Non-pigmented ciliary epithelial cell (primary cell): ENCODE data around the gene PSMG4.
A peak's percentile ranks its signal among the peaks of the same experiment; 100 is the strongest.

Source experiments
- DNase-seq: peaks from one replicate; pipeline ENCODE4 v3.0.0-alpha.2; 2010; ENCODE audit warnings: low read depth

PSMG4 gene, protein sequence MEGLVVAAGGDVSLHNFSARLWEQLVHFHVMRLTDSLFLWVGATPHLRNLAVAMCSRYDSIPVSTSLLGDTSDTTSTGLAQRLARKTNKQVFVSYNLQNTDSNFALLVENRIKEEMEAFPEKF

DNA sequence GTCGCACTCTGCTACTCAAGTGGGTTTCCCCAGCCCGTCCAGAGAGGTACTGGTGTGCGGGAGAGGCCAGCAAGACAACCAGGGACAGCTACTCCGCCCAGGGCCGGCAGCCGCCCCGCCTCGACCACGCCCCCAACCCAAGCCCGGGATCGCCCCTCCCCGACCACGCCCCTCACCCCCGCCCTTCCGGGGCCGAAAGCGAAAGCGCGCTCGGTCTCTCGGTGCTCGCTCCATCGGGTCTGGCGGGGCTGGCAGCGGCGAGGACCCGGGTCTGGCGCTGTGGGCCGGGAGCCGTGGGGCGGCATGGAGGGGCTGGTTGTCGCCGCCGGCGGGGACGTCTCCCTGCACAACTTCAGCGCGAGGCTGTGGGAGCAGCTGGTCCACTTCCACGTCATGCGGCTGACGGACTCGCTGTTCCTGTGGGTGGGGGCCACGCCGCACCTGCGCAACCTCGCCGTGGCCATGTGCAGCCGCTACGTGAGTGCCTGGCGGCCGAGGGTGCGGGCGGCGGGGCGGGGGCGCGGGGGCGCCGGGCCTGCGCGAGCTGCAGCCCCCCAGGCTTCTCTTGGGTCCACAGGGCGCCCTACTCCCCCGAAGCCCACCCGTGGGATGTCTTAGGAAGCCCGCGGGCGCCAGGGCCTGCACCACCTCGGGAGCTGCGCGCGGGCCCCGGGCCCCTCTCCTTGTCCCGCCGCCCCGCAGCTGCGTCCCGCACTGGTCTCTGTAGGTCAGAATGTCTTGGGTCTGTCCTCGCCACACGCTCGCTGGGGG, at the start of gene PSMG4:
PSMG4 (plus strand) TSS at position 228 of the 771 bp plus-strand sequence; CDS start at position 304, 76 bp downstream.
- peak; percentile 50 for DNase-seq

DNA sequence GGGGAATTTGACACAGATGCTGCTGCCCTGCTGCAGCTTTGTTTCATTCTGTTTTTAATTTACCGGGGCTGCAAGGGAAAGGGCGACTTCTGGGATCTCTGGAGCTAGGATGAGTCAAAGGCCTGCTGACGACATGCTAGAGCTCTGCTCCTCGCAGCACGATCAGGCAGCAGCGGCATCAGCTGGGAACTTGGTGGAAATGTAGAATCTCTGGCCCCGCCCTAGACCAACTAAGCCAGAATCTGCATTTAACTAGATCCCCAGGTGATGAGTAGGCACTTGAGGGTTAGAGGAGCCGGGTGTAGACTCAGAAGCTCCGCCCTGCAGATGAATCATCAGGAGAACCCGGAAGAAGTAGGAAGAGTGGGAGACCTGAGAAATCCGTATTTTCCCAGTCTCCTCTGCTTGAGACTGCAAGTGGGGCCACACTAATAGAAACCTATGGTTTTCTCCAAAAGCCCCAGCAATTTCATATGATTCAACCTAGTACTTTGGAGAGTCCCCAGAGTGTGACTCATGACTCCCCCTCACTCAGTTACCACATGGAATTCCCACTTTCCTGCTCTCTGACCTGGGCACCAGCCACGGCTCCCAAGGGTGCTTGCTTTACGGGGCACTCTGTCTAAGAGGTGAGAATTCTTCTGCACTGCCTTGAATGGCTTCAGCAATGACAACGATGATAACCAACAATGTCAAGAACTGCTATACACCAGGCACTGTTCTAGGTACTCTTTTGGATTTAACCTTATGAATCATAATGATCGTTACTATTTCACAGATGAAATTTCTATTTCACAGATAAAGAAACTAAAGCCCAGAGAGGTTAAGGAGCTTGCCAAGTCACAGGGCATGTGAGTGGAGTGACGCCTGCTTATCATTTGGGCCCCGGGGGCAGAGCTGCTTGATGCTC, 49.4 kb upstream of the PSMG4 start:
- peak; percentile 95 for DNase-seq

DNA sequence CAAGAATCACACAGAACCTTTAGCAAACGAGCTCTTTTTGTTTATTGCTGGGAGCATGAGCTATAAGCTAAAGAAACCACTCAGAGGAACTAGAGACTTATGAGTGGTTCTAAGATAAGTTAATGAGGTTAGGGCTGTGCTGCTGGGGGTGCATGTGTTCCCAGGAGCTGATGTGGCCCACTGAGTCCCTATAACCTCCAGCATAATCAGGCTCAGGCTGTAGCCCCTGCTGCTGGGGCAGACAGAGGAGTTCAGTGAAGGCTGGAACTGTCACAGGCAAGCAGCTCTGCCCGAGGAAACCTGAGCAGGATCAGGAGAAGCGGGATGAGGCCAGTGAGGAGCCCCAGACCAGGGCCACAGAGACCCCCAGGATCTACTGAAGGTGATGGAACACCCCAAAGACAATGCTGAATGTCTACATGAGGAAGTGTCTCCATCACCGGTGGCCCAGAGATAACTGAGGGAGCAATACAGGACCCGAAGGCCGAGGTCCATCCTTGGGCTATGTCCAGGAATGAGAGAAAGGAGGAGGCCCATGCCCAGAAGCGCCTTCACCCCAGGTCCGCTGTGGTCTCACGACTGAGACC, 48.6 kb upstream of the PSMG4 start:
- DNase-seq = no peak

DNA sequence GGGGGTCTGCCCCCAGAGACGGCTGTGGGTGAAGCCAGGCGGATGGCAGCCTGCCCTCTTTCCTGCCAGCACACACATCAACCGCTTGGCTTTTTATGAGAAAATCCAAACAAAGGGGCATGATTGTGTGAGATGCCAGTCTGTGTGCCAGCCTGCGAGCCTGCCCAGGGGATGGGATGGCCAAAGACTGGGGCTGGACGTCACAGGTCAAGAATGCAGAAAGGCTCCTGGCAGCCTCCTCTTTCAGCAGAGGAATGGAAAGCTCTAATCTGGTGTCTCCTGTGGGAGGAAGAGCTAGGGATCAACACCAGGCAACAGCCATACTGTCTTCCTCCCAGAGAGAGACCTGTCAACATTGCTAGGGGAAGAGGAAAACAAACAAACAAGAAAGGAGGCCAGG, 47.1 kb upstream of the PSMG4 start:
- no peak for DNase-seq

DNA sequence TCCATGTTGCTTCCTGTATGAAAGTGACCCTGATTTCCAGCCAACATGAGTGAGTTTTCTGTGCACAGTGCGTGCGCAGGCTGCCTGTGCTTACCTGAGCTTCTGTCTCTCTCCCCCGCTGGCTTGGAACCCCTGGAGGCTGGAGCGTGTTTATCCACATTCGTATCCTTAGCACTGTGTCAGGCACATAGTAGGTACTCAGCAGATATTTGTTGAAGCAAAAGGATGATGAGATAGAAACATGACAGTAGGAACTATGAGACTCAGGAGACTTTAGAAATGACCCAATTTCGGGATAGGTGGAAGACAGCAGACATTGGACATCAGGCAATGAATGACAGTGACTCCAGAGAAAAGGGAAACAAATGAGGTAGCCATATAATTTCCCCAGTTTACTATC, 46.5 kb upstream of the PSMG4 start:
- no peak for DNase-seq

DNA sequence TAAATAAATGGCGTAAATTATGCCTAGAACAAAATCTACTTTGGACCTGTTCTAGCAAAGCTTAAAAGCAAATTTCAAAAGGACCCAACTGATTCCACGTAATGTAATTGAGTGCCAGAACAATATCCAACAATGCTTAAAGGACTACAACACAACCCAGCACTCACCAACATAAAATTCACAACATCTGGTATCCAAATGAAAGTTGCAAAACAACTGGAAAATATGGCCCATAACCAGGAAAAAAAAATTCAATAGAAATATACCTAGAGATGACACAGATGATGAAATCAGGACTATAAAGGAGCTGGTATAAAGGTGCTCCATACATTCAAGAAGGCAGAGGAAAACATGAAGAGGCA, 45.4 kb upstream of the PSMG4 start:
- no peak for DNase-seq

DNA sequence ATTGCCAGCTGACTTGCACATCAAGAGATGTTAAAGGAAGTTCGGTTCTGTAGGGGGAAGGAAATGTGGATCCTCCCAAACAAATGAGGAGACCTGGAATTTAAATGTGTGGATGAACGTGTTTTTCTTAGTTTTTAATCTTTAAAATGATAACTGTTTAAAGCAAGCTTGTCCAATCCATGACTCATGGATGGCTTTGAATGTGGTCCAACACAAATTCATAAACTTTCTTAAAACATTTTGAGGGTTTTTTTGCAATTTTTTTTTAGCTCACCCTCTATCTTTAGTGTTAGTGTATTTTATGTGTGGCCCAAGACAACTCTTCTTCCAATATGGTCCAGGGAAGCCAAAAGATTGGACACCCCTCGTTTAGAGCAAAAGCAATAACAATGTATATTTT, 43.8 kb upstream of the PSMG4 start:
- no peak for DNase-seq

DNA sequence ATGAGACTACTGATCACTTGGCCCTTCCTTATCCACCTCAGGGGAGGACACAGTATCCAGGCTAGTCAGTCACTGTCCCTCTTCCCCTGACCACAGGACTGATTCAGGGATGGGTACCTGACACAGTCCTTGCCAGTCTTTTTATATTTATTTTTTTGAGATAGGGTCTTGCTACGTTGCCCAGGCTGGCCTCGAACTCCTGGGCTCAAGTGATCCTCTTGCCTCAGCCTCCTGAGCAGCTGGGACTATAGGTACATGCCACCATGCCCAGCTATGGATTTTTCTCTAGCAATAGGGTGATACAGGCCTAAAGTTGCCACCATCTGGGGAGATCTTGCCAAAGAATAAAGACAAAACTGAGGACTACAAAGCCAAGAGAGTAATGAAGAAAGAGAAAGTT, 41.5 kb upstream of the PSMG4 start:
- no peak for DNase-seq

DNA sequence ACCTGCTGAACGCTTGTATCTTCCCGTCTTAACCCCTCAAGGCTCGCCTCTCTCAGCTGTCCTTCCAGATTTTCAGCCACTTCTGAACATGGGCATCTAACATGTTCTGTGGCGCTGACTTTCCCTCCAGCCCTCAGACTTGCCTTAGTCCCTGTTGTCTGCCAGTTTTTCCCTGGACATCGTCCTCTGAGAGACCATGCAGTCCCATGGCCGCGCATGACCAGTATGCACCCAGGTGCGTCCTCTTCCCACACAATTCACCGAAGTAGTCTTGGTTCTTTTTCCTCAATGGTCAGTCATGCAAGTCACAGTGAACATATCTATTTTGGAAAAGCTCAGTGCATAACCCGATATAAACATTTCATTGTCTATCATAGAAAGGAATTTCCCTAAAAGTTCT, 40.5 kb upstream of the PSMG4 start:
- no peak for DNase-seq

DNA sequence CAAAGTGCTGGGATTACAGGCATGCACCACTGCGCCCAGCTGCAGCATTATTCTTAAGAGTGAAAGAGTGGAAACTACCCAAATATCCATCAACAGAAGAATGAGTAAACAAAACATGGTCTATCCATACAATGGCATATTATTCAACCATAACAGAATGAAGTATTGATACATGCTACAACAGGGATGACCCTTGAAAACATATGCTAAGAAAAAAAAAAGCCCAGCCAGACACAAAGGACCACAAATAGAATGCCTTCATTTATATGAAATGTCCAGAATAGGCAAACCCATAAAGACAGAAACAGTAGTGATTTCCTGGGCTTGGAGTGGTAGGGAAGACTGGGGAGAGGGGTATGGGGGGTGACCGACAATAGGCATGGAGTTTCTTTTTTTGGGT, 38.4 kb upstream of the PSMG4 start:
- no peak for DNase-seq

DNA sequence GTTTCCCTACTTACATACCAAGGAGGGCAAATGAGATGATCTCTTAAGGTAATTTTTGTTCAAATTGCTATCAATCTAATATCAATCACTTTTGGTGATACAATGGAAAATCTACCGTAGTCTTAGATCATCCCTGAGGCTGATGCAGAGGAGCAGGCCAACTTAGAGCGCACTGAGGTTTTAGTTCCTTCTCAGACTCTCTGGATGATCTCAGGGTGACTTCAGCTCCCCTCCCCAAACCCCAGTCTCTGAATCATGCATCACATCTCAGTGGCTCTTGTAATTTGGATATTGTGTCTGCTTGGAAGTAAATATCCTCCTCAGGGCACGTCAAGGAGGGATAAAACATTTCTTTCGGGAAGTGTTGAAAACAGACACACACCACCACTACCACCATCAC, 37.2 kb upstream of the PSMG4 start:
- DNase-seq = no peak

DNA sequence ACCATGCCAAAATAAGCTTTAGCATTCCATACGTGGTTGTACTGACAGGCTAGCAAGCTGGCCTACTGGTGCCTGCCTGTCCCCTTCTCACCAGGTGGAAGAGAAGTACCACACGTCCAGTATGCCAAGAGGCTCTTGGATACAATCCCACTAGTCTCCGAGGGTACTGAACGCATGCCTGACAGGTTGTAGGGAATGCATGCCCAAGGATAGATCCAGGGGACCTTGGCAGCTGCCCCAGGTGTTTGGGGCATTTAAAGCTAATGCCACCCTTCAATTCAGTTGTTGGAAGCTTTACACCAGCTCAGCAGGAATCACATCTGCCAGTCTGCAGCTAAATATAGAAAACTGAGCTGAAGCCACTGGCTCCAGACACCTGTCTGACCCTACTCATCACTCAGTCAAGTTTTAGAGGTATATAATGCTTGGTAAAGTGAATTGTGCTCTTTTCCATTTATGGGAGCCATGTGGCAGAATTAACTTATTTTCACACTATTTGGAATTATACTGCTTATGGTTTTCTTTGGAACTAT, 36.2 kb upstream of the PSMG4 start:
- DNase-seq = no peak

DNA sequence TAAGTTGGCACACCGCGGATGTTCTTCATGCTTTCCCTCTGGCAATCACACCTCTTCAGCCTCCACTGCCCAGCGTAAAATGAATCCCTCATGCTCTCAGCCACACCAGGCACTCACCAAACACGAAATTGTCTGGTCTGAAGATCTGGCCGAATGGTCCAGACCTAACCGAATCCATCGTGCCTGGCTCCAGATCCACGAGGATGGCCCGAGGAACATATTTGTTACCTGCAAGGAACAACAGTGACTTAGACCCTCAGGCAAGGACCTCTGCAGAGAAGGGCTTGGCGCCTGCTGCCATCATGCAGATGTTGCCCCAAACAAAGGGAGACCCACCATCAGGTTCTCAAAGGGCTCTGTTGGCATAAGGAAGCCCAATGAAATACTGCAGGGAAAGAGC, 32.7 kb upstream of the PSMG4 start:
- DNase-seq = no peak

DNA sequence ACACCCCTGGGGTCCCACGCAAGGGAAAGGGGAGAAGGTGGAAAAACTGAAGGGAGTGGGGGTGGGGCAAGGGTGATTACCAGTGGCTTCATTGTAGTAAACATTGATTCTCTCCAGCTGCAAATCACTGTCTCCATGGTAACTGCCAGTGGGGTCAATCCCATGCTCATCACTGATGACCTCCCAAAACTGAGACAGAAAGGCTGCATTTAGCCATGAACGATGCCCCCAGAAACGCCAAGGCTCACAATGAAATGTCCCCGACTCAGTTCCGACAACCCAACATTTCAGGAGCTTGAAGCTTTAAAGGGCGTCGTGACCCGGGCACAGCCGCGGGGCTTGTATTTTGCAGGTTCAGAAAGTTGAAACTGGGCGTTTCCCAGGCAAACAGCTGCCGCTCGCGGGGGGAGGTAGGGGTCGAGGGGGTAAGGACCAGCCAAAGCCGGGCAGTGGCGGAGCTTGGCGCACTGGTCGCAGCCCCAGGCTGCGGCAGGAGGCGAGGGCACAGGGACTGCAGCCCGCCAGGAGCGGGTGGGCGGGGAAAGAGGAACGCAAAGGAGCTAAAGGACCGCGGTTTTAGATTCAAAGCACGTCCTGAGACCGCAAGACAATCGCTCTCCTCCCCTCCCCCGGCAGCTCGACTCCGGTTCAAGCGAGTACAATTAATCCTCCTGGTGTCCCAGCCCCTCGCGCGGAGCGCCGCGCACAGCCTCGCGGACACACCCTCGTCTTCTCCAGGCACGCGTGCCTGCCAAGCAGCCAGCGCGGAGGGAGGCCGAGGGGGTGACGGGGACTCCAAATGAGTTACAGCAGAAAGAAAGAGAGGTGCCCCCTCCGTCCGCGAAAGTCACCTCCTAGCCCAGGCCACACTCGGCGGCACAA, 32.0 kb upstream of the PSMG4 start:
- DNase-seq = no peak

DNA sequence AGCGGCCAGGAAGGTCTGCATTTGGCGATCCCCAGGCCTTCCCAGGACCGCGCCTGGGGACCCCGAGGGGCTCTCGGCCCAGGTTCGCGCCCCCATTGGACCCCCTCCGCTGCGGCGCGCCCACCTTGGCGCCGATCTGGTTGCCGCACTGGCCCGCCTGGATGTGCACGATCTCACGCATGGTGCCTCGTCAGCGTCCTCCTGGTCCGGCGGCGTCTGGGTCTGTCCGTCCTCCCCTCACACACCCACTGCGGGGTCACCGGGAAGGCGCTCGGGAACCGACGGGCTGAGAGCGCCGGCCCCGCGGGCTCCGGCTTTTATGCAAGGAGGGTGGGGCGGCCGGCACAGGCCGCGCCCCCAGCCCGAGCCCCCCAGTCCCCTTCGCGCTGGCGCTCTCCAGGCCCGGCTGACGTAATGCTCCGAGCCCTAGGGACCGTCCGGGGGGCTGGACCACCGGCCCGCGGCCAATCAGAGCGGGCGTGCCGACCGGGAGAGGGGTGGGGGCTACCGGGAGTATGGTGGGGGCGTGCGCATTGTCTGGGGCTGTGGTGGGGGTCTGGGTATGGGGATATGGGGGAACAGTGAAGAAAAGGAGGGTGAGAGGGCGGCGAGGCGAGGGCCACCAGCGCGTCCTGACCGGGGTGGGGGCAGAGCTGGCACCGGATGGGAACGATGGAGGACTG, 31.2 kb upstream of the PSMG4 start, which contains the start of gene TUBB2B:
TUBB2B (minus strand) TSS at position 291 of the 683 bp plus-strand sequence; CDS start at position 181, 110 bp downstream.
- DNase-seq = no peak

DNA sequence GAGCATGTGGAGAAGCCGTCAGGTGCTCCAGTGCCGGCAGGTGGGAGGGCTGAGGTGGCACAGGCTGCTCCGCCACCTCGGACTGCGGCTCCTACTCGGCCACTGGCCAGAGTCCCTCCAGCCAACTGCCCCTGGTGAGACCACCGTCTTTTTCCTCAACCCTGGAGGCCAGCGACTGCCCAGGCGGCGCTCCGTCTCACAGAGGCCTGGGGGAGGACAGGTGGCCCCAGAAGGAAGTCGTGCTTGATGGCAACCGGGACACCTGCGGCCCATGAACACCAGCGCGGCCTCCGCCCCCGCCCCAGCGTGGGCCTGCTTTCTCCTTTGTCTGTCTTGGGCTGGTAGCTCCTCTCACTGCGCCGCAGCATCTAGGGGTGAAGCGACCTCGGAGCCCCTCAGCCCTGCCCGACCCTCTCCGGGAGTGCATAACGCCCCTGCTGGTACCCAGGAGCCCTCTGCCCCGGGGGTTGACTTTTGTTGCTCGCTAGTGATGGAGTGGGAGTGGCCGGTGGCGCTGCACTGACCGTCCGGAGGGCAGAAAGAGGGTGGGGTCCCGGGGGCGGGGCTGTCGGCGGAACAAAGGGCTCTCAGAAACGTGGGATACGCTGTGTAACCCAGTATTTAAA, 30.6 kb upstream of the PSMG4 start:
- no peak for DNase-seq

DNA sequence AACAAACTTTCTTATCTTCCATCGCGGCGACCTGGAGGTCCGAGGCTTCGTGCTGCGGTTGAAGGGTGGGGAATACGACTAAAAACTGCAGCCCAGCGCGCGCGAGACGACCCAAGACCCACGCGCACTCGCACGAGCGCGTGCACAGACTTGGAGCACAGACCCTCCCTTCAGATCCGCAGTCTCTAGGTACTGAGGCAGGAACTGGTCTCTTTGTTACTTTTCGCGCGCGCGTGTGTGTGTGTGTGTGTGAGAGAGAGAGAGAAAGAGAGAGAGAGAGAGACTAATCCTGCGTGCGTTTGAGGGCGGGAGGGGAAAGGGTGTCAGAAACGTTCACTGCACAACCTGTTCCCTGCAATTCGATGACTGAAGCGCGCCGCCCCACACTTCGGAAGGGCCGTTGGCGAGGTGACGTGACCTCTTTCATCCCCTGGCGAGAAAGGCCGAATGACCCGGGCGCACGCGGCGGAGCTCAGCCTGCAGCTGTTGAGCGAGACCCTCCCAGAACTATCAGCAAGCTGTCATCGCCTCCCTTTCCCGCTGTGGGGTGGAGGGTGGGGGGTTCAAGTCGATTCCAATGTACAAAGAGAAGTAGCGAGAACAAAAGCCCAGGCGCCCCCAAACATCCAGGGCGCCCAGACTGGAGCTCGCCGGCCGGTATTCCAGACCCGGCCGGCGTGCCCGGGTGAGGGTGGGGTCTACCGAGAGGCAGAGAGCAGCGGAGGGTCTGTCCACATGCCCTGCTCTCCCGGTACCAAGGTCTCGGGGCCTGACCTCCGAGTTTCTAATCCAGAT, 29.8 kb upstream of the PSMG4 start:
- no peak for DNase-seq

DNA sequence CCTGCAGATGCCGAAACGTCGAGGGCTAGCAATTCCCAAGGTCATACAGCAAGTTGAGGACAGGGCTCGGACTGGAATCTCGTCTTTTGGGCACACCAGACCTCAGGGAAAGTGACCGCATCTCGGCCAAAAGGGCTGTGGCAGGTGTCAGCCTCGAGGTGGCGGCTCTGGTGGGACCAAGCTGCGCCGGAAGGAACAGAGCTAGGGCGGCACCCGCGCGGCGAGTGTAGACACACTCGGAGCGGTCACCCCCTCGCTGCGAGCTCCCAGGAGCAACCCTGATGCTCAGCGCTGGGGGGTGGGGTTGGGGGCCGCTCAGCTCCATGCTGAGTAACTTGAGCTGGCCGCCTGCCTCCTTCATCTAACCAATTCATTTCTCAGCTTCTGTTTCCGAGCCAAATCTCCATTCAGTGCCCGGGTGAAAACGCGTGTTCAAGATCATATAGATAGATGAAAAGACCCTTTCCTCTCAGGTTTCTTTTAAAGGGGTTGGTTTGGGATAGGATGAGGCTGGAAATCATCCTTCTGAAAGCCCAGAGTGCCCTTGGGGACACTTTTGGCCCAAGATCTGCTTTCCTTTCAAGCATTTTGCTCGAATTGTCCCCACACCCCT, 29.1 kb upstream of the PSMG4 start:
- no peak for DNase-seq
